Uterus (tissue), 2 donors: ENCODE results near the gene UNC45B.

Source experiments
- POLR2A ChIP-seq, 2 donors: fragments of 450-650 bp; IDR thresholded peaks; one replicate each; pipeline ENCODE4 v1.6.1; 2016; ENCODE audit warnings: antibody characterized with exemption in 2 of 2, mild to moderate bottlenecking in 1 of 2, moderate library complexity in 1 of 2
- TF ChIP-seq, protein P1 (sequence below), 4 experiments: fragments of 200-600 bp in 2 of 4; fragments of 450-650 bp in 2 of 4; sonication (generic) in 2 of 4; IDR thresholded peaks; one replicate each; pipeline ENCODE4 v1.5.1; 2016 to 2019; ENCODE audit warnings: antibody characterized with exemption in 4 of 4, mild to moderate bottlenecking in 2 of 4, moderate library complexity in 1 of 4

DNA sequence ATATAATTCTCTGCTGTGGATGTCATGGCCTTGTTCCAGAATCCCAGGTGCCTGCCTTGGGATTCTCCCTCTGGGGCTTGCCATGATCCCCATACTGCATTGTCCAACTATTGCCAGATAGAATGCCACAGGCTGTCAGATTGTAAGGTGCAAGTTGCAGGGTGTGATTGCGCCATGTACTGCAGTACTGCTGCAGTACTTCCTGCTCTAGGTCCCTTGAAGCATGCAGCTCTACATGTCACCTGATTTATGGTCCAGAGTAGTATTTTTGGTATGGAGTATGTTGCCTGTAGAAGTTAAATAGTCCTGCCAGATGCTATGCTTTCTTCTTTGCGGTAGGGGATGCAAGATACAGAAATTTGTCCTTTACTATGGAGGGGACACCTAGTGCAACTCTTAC, 88.3 kb downstream of the UNC45B start:
- TF ChIP-seq, protein P1, sequence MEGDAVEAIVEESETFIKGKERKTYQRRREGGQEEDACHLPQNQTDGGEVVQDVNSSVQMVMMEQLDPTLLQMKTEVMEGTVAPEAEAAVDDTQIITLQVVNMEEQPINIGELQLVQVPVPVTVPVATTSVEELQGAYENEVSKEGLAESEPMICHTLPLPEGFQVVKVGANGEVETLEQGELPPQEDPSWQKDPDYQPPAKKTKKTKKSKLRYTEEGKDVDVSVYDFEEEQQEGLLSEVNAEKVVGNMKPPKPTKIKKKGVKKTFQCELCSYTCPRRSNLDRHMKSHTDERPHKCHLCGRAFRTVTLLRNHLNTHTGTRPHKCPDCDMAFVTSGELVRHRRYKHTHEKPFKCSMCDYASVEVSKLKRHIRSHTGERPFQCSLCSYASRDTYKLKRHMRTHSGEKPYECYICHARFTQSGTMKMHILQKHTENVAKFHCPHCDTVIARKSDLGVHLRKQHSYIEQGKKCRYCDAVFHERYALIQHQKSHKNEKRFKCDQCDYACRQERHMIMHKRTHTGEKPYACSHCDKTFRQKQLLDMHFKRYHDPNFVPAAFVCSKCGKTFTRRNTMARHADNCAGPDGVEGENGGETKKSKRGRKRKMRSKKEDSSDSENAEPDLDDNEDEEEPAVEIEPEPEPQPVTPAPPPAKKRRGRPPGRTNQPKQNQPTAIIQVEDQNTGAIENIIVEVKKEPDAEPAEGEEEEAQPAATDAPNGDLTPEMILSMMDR (IDR thresholded peaks at IDR 0.05), result no peak
- TF ChIP-seq POLR2A (IDR thresholded peaks at IDR 0.05), result no peak
